ENCODE measurements around the gene ETFBKMT.
"Not testable (repeated sequence)": the region's sequence is repeated elsewhere in the genome, so short reads cannot be mapped to it uniquely, and the experiment has no call there.

ETFBKMT gene

DNA sequence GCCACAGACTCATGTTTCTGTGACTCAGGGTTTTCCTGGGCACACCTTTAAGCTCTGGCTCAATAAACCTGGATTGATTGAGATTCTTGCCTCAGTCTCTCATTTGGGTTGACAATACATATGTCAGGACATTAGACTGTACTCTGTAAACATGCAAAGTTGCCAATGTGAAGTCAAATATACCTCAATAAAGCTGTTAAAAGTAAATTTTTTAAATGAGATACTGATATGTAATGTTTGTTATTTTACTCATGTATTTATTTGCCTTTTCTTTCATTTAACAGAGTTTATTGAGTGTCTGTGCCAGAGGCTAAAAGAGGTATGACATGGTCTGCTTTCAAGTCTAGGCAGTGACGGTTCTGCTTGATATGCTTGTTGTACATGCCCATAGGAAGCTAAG, 3.7 kb upstream of the ETFBKMT start:
- no peak for DNase-seq (ENCODE audit: low read depth)

DNA sequence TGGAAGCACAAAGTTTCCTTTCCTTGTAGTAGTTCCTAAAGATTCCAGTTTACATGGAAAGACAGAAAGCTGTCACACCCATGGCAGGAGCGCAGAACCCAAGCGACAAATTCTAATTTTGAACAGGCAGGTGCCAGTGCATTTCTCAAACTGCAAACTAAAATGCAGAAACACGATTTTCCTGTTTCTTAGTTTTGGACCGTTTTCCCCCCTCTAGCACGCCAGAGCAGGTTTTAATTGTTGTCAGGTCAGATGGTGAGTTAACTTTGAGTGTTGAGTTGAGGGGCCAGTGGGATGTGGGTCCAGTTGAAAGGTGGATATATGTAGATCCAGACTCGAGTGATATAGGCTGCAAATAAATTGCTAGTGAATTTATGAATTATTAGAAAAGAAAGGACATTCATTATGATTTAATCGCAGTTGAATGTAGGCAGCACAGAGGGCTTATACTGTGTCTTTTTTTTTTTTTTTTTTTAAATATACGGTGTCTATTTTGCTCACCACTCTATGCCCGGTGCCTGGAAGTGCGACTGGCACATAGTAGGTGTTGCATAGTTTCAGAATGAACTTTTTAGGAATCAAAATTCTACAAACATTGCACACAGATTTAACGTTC, 909 bp upstream of the ETFBKMT start:
- no peak for DNase-seq (ENCODE audit: low read depth)

DNA sequence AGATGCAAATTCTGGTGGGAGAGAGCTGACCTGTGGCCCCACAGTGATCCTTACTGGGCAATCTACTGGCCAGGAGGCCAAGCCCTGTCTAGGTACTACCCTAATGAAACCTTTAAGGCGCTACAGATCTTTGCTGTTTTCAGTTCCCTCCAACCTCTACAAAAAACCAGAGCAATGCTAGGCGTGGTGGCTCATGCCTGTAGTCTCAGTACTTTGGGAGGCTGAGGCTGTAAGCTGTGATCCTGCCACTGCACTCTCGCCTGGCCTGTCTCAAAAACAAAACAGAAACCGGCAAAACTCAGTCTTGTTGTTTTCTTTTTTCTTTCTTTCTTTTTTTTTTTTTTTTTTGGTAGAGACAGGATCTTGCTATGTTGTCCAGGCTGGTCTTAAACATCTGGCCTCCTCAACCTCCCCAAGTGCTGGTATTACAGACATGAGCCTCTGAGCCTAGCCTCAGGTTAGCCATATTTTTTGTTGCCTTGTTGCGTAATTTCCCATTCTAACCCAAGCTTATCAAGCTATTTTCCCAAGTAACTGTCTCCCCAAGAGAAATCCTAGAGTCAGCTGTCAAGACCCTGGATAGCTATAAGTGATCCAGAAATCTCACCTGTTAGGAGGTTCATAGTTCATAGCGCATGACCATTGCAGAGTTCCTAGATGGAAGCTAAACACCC, 2.8 kb downstream of the ETFBKMT start:
- no peak for DNase-seq (ENCODE audit: low read depth)

DNA sequence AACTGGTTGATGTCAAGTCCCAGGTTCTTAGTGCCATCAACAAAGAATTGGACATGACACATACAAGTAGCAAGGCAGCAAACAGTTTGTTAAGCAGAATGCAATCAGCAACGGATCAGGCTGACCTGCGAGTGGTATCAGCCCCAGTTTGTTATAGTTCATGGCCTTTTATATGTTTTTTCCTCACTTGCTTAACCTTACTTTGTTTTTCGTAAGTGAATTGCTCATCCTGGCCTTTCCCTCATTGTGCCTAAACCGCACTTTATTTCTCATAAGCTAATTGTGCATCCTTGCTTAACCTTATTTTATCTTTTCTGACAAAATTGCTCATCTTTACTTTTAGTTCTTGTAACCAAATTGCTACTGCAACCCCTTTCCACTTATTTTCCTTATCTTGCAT, 4.1 kb downstream of the ETFBKMT start:
- DNase-seq (ENCODE audit: low read depth), result no peak

DNA sequence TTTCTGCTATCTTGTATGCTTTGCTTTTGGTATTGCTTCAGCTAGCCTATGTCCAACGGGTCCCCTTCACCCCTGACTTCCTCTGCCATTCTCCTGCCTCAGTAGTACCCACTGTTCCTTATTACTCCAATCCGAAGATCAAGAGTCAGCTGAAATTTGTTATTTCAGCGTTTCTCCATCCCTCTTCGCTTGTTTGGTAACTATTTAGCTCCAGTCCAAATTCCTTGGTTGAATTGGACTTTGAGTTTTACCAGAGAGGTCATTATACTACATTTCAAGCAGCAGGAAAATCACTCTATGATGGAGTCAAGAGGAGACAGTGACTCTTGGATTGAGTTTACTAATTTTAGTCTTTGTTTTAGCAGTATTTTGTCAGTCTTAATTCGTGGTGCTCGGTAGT, 4.5 kb downstream of the ETFBKMT start:
- no peak for DNase-seq (ENCODE audit: low read depth)

DNA sequence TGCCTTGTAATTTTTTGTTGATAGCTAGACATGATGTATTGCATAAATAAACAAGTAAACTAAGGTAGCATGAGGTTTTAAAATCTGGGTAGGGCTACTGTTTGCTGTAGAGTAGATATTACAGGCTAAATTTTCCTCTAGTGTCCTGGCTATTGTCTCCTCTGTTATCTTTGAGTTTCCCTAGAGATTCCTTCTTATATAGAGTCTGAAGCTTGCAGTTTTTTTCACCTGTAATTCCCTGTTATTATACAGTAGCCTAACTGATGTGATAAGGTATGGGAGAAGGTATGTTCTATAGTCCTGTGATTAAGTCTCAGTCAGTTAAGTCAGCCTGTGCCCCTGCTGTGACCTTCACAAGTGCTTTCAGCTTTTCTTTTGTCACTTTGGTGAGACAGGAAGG, 9.5 kb downstream of the ETFBKMT start:
- DNase-seq (ENCODE audit: low read depth), result no peak

DNA sequence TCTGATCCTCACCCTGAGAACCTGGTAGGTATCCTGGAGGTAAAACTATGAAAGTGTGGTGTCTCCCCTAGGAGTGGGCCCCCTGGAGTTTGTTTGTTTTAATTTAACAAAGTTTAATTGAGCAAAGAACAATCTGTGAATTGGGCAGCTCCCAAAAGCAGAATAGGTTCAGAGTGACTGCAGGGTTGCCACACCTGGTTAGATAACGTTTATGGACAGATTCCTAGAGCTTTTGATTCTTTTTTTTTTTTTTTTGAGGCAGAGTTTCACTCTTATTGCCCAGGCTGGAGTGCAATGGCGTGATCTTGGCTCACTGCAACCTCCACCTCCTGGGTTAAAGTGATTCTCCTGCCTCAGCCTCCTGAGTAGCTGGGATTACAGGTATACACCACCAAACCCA, 10.1 kb downstream of the ETFBKMT start:
- DNase-seq (ENCODE audit: low read depth), result not testable (repeated sequence)

DNA sequence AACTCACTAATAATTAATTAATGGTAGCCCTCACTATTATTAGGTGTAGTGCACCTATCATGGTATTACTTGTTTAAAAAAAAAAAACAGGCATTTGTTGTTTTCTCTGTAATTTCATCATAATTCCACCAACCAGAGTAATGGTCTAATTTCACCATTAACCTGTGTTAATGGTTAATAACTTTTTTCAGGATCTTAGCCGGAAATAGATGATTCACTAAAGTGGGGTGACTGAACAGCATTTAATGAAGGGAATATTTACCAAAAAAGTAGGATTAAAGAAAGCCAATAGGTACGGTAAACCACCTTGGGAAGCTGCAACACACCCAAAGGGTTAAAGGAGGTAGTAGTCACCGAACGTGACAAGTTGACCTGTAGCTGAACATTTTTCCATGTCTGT, 13.0 kb downstream of the ETFBKMT start:
- DNase-seq (ENCODE audit: low read depth), result no peak

DNA sequence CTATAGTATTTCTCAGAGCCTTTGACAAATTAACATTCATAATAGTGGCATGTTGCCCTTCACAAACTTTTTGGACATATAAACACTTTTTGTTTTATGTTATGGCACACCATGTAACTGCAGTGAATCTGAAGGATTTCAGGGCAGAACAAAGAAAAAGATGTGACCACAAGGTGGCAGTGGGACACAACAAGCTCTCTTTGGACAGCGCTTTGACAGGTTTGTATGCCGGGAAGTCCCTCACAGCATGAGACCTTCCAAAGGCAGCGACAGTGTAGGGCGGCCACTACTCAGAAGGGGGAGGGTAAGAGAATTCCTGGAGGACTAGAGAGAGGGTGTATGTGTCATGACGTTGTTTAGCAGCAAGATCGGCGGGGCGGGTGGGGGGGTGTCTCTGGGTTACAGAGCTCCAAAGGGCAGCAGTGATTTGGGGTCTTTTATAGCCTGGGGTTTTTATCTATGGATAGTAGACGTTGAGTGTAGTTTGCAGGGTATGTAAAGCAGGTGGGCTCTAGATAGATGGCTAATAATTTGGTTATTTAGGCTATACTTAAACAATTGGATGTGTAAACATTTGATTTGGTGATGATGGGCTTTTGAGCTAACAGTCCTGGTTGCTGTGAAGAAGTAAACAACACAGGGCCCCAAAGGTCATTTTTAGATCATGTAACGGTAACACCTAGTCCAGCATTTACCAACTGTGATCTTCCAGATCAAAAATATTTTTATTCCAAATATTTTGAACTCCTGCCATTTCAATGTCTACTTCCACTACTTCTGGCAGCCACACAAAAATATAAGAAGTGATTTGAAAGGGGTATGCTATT, 22.9 kb downstream of the ETFBKMT start:
- peak; percentile 35 for DNase-seq (ENCODE audit: low read depth)

DNA sequence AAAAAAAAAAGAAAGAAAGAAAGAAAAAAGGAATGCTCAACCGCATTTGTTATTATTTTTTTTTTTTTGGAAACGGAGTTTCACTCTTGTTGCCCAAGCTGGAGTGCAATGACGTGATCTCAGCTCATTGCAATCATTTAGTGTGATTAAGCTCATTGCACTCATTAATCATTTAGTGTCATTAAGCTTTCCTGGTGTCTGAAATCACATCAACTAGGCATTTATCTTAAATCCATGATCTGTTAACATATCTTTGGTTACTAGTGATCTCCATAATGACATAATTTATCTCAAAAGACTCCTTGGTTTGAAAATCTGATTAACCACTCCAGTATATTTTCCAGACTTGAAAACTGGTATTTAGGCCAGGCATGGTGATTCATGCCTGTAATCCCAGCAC, 26.3 kb downstream of the ETFBKMT start:
- no peak for DNase-seq (ENCODE audit: low read depth)

DNA sequence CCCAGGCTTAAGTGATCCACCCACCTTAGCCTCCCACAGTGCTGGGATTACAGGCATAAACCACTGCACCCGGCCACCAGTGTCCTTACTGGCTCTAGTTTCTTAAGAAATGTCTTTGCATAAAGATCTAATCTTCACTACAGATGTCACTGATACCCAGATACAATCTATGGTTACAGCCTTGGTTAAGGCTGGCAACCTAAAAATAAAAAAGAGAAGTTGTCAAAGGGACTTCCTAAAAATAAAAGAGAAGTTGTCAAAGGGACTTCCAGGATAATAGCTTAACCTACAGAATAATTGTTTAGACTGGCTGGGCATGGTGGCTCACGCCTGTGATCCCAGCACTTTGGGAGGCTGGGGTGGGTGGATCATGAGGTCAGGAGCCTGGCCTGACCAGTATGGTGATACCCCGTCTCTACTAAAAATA, 27.6 kb downstream of the ETFBKMT start:
- DNase-seq (ENCODE audit: low read depth), result no peak

DNA sequence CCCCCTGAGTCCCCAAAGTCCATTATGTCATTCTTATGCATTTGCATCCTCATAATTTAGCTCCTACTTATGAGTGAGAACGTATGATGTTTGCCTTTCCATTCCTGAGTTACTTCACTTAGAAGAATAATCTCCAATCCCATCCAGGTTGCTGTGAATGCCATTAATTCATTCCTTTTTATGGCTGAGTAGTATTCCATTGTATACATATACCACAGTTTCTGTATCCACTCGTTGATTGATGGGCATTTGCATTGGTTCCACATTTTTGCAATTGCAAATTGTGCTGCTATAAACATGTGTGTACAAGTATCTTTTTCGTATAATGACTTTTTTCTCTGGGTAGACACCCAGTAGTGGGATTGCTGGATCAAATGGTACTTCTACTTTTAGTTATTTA, 30.4 kb downstream of the ETFBKMT start:
- DNase-seq (ENCODE audit: low read depth), result not testable (repeated sequence)

DNA sequence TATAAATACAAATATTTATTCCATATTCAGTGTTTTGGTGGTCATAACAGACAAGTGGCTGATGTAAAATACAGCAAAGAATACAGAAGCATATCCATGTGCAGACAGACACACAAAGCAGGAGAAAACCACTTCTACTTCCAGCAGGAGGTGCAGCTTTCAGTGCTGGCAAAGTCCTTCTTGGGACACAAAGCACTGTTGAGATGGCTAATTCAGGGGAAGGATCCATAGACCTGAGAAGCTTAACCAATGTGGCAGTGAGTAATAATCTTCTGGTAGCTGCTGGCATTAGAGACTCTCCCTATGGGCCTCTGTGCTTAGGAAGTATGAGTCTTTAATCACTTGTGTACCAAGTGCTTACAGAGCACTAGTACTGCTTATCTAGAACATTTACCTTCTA, 42.6 kb downstream of the ETFBKMT start:
- DNase-seq (ENCODE audit: low read depth), result no peak

DNA sequence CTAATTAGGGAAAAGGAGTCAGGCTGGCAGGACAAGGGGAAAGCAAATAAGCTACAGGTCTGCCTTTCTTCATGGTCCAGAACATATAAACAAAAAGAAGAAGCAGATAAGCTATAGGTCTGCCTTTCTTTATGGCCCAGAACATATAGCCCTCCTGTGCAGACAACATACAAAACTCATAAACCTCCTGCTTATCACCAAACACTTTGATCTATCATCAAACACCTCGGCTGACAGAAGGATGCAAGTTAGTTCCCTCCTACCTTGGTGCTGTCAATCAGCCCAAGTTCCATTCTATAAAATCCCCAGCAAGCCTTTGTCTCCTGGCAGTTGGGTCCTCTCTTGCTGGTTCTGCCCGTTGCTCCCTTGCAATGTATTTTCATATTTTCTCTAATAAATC, 46.1 kb downstream of the ETFBKMT start:
- DNase-seq (ENCODE audit: low read depth), result no peak

DNA sequence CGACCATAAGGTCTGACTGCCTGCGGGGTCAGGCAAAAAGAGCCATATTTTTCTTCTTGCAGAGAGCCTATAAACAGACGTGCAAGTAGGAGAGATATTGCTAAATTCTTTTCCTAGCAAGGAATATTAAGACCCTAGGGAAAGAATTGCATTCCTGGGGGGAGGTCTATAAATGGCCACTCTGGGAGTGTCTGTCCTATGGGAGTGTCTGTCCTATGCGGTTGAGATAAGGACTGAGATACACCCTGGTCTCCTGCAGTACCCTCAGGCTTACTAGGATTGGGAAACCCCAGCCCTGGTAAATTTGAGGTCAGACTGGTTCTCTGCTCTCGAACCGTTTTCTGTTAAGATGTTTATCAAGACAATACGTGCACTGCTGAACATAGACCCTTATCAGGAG, 48.6 kb downstream of the ETFBKMT start:
- DNase-seq (ENCODE audit: low read depth), result not testable (repeated sequence)

DNA sequence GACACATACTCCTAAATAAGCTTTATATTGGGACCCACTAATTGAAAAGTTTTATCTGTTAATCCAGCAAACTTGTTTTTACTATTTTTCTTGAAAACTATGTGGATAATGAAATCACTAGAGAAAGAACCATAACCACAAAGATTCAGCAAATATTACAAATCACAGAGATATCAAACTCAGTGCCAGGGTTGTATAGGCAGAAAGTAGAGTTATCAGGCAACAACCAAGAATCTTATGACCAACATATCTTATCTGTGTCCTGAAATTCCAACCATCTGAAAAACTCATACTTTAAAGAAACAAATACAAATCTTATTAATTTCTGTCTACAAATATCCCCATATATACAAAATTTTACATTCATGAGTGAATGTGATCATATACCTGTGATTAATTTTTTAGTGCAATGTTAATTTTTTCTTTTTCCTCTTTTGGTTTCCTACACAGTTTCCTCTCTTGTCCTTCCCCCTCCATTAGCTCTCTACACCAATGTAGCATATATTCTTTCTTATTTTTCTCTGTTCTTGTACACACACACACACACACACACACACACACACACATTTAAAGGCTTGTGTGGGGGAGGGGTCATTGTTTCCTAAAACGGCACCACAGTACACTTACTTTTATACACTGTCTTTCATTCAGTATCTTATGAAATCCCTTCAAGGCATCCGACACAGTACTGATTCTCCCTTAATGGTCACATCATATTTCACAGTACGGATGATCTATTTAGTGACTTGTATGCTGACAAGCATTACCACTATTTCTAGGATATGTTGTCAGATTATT, 50.7 kb downstream of the ETFBKMT start:
- DNase-seq (ENCODE audit: low read depth), result no peak

DNA sequence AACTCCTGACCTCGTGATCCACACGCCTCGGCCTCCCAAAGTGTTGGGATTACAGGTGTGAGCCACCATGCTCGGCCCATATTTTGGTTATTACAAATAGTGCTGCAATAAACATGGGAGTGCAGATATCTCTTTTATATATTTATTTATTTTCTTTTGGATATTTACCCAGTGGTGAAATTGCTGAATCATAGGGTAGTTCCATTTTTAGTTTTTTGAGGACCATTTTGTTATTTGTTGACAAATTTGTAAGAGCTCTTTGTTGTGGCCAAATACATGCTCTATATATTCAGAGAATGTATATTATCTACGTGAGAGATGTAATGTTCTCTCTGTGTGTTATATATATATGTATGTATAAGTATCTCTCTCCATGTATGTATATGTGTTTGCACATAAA, 53.4 kb downstream of the ETFBKMT start:
- no peak for DNase-seq (ENCODE audit: low read depth)

DNA sequence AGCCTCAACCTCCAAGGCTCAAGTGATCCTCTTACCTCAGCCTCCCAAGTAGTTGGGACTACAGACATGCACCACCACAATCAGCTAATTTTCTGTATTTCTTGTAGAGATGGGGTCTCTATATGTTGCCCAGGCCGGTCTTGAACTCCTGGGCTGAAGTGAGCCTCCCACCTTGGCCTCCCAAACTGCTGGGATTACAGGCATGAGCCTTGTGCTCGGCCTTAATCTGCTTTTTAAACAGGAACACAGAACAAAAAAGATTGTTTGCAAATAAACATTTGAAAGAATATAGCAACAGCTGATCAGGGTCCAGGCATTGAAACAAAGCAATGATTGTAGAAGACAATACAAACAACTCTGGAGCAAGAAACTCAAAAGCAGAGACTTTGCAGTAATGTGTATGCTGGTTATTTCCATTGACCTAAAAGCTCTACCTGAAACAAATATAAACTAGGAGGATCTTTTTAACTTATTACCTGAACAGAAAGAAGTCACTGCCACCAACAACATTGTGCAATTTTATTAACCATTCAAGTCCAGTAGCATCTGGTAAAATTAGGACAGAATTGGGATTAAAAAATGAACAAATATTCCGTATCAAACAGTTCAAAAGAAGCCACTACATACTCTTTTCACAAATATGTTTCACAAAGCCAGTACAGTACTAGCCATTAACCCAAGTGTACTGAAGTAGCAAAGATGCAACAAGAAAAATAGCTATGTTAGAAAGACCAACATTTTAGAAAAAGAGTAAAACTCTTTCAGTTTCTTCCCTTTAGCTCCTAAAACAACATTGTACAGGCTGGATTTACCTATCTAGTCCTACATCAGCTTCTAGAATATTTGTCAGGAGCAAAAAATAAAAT, 55.2 kb downstream of the ETFBKMT start:
- no peak for DNase-seq (ENCODE audit: low read depth)

DNA sequence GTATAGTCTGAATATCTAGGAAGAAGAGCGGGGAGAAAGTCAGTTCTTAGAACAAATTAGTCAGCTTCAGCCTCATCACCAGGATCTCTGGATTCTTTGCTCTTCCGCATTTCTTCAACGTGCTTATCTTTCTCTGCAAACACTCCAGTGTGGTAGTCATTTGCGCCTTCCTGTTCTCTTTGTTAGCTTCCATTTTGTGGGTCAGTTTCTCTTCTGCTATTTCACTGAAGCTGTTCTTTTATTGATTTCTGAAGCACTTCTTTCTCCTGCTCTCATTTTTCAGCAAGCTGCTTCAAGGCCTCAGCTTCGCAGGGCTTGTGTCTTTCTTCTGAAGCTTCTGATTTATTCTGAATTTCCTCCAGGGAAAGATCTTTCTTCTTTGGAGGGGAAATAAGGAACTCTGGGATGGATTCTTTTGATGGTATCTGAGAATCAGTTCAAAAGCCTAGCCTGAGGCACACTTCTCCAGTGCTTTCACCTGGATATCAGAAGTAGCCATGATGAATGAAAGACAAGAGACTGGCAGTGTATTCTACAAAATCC, 55.9 kb downstream of the ETFBKMT start:
- DNase-seq (ENCODE audit: low read depth), result no peak

DNA sequence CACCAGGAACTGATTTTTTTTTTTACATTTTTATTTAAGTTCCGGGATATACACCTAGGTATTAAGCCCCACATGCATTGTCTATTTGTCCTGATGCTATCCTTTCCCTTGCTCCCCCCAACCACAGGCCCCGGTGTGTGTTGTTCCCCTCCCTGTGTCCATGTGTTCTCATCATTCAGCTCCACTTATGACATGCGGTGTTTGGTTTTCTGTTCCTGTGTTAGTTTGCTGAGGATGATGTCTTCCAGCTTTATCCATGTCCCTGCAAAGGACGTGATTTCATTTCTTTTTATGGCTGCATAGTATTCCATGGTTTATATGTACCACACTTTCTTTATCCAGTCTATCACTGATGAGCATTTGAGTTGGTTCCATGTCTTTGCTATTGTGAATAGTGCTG, 57.5 kb downstream of the ETFBKMT start:
- not testable (repeated sequence) for DNase-seq (ENCODE audit: low read depth)

DNA sequence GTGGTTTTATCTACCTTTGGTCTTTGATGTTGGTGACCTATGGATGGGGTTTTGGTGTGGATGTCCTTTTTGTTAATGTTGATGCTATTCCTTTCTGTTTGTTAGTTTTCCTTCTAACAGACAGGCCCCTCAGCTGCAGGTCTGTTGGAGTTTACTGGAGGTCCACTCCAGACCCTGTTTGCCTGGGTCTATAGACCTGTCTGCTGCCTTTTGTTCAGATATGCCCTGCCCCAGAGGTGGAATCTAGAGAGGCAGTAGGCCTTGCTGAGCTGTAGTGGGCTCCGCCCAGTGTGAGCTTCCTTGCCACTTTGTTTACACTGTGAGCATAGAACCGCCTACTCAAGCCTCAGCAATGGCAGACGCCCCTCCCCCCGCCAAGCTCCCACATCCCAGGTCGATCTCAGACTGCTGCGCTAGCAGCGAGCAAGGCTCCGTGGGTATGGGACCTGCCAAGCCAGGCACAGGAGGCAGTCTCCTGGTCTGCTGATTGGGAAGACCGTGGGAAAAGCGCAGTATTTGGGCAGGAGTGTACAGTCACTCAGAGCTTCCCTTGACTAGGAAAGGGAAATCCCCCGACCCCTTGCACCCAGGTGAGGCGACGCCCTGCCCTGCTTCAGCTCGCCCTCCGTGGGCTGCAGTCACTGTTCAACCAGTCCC, 59.2 kb downstream of the ETFBKMT start:
- not testable (repeated sequence) for DNase-seq (ENCODE audit: low read depth)
